Effector memory CD8-positive, alpha-beta T cell (primary cell): ENCODE measurements around the gene ANO10.
"Not testable (repeated sequence)": the region's sequence is repeated elsewhere in the genome, so short reads cannot be mapped to it uniquely, and the experiment has no call there.

Experiments
- ATAC-seq: fragments of 150-1000 bp; cut with Tn5 transposase; replicated peaks from 2 replicates; pipeline ENCODE4 v1.10.0; 2021; ENCODE audit warnings: mild to moderate bottlenecking, moderate library complexity
- DNase-seq, 3 experiments: peaks; one replicate each; pipeline ENCODE4 v3.0.0; 2021
- H3K27ac Mint-ChIP-seq, 2 donors: one replicate each; pipeline ENCODE4 v1.8.0; 2022; ENCODE audit warnings: mild to moderate bottlenecking in 2 of 2, mixed read lengths in 2 of 2, moderate library complexity in 2 of 2
- H3K27me3 Mint-ChIP-seq, 2 donors: one replicate each; pipeline ENCODE4 v1.8.0; 2022; ENCODE audit warnings: mixed read lengths in 2 of 2
- H3K36me3 Mint-ChIP-seq: one replicate; pipeline ENCODE4 v1.8.0; 2022; ENCODE audit warnings: mild to moderate bottlenecking, moderate library complexity, mixed read lengths; ENCODE audit not compliant: insufficient read depth
- H3K4me1 Mint-ChIP-seq, 2 donors: one replicate each; pipeline ENCODE4 v1.8.0; 2022; ENCODE audit warnings: low read depth in 2 of 2, mixed read lengths in 2 of 2
- H3K4me3 Mint-ChIP-seq, 2 donors: one replicate each; pipeline ENCODE4 v1.8.0; 2022; ENCODE audit warnings: mild to moderate bottlenecking in 2 of 2, mixed read lengths in 2 of 2, moderate library complexity in 2 of 2
- H3K9me3 Mint-ChIP-seq, 2 donors: one replicate each; pipeline ENCODE4 v1.8.0; 2022; ENCODE audit warnings: mixed read lengths in 2 of 2
- total RNA-seq, 9 experiments: gene quantifications; one replicate each; lab custom pipeline; 2026; lab: John Stamatoyannopoulos, UW

ANO10 gene, protein sequence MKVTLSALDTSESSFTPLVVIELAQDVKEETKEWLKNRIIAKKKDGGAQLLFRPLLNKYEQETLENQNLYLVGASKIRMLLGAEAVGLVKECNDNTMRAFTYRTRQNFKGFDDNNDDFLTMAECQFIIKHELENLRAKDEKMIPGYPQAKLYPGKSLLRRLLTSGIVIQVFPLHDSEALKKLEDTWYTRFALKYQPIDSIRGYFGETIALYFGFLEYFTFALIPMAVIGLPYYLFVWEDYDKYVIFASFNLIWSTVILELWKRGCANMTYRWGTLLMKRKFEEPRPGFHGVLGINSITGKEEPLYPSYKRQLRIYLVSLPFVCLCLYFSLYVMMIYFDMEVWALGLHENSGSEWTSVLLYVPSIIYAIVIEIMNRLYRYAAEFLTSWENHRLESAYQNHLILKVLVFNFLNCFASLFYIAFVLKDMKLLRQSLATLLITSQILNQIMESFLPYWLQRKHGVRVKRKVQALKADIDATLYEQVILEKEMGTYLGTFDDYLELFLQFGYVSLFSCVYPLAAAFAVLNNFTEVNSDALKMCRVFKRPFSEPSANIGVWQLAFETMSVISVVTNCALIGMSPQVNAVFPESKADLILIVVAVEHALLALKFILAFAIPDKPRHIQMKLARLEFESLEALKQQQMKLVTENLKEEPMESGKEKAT
- total RNA-seq: 6.7 to 15.2 (median 8.7) reads per million in 9 experiments

DNA sequence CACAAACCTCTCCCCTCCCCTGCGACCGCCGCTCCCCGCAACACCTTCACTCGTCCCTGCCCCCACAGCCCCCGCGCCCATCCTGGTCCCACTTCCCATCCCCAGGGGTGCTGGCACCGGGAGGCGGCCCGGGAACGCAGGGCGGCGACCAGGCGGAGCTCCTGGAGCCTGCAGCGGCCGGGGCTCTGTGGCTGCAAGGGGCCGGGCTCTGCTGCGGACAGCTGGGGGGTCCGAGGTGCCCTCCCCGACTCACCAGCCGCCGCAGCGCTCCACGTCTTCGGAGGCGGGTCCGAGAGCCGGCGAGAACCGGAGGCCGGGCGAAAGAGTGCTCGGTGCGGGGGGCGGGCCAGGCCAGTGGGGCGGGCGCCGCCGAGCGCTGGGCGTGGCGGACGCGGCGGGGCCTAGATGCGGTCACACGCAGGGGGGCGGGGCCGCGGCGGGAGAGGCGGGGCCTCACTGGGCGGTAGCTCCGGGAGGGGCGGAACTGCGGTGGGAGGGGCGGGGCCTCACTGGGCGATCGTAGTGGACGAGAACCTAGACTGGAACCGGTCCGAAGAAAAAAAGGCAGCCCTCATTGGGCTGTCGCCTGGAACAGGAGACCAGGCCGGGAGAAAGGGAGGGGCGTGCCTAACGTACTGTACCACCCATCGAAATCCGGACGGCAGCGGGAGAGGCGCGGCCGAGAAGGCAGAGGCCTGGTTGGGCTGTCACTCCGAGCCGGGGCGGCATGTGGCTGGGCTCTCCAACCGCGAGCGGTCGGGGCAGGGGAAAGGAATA, at the start of gene ANO10:
ANO10 (minus strand) TSS at position 356 of the 777 bp plus-strand sequence. CDS start 16,159 bp downstream, outside the sequence.
- ATAC-seq: peak; percentile 89
- Mint-ChIP-seq H3K27me3 (no peaks in the 10 kb centered on the region), H3K4me3 (peak within 1 kb of the TSS; percentile 83 to 90), H3K9me3 (no peaks in the 10 kb centered on the region), H3K36me3 (peaks cover 9% of the 10 kb centered on the region), H3K27ac (peak within 1 kb of the TSS; percentile 84 to 91), H3K4me1 (peaks cover 12 to 23% of the 10 kb centered on the region in 2 donors)
- peak; percentile 92 to 94 (median 93) for DNase-seq

DNA sequence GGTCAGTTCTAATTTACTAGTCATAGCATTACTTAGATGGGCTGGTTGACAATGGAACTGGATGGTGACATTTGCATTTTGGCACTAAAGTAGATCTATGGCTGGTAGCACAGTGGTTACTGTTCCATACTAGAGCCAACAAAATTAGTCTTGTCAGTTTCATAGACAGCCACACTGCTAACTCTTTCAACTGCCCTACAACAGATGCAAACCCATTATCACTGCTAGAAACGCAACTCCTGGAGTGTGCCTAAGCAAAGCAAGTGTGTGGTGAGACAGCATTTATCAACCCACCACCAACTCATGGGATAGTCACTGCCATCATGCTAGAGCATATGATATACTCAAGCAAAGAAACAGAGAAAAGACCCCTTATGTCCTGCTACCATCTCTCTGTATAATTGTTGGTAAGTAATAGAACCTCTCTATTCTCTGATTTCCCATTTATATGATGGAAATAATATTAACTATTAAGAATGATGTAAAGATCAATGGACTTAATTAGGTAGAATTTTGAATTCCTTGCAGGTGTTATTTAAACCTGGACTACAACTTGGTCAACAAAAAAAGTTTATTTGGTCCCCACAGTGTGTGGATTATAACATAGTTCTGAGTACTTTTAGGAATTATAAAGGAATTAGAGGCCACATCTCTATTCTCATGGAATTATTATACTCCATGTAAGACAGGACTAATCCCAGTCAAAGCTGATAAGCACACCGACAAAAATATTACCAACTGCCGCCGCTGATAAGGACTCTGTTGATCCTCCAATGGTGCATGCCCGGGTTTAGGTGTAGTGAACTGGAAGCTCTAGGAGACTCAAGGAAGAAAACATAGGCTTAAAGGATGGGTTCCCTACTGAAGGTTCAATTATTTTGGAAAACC, 49.1 kb upstream of the ANO10 start:
- Mint-ChIP-seq H3K4me1 (no peaks in the 10 kb centered on the region), H3K27me3 (peaks cover 33 to 51% of the 10 kb centered on the region in 2 donors), H3K27ac (no peak overlapping the region), H3K36me3 (no peaks in the 10 kb centered on the region), H3K4me3 (no peak overlapping the region), H3K9me3 (no peaks in the 10 kb centered on the region)
- ATAC-seq (no peak), DNase-seq (no peak)

DNA sequence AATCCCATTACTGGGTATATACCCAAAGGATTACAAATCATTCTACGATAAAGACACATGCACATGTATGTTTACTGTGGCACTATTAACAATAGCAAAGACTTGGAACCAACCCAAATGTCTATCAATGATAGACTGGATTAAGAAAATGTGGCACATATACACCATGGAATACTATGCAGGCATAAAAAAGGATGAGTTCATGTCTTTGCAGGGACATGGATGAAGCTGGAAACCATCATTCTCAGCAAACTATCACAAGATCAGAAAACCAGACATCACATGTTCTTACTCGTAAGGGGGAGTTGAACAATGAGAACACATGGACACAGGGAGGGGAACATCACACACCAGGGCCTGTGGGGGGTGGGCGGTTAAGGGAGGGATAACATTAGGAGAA, 43.2 kb upstream of the ANO10 start:
- H3K4me3 Mint-ChIP-seq, H3K27ac Mint-ChIP-seq, H3K4me1 Mint-ChIP-seq, DNase-seq, H3K36me3 Mint-ChIP-seq, H3K9me3 Mint-ChIP-seq, ATAC-seq: not testable (repeated sequence)
- peaks cover 43 to 47% of the 10 kb centered on the region in 2 donors for H3K27me3 Mint-ChIP-seq

DNA sequence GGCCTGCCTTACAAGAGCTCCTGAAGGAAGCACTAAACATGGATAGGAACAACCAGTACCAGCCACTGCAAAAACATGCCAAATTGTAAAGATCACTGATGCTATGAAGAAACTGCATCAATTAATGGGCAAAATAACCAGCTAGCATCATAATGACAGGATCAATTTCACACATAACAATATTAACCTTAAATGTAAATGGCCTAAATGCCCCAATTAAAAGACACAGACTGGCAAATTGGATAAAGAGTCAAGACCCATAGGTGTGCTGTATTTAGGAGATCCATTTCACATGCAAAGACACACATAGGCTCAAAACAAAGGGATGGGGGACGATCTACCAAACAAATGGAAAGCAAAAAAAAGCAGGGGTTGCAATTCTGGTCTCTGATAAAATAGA, 39.6 kb upstream of the ANO10 start:
- peaks cover 32 to 33% of the 10 kb centered on the region in 2 donors for H3K27me3 Mint-ChIP-seq
- not testable (repeated sequence) for H3K9me3 Mint-ChIP-seq, H3K4me1 Mint-ChIP-seq, DNase-seq, H3K27ac Mint-ChIP-seq, H3K36me3 Mint-ChIP-seq, H3K4me3 Mint-ChIP-seq, ATAC-seq

DNA sequence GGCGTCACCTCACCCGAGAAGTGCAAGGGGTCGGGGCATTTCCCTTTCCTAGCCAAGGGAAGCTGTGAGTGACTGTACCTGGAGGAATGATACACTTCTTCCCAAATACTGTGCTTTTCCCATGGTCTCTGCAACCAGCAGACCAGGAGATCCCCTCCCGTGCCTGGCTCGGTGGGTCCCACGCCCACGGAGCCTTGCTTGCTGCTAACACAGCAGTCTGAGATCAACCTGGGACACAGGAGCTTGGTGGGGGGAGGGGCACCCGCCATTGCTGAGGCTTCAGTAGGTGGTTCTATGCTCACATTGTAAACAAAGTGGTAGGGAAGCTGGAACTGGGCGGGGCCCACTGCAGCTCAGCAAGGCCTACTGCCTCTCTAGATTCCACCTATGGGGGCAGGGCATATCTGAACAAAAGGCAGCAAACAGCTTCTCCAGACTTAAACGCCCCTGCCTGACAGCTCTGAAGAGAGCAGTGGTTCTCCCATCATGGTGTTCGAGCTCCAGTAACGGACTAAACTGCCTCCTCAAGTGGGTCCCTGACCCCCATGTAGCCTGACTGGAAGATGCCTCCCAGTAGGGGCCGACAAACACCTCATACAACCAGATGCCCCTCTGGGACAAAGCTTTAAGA, 37.6 kb upstream of the ANO10 start:
- Mint-ChIP-seq H3K27ac (no peak overlapping the region), H3K27me3 (peaks cover 24 to 25% of the 10 kb centered on the region in 2 donors), H3K4me3 (no peak overlapping the region), H3K36me3 (no peaks in the 10 kb centered on the region), H3K4me1 (no peaks in the 10 kb centered on the region), H3K9me3 (no peaks in the 10 kb centered on the region)
- ATAC-seq (no peak), DNase-seq (no peak)

DNA sequence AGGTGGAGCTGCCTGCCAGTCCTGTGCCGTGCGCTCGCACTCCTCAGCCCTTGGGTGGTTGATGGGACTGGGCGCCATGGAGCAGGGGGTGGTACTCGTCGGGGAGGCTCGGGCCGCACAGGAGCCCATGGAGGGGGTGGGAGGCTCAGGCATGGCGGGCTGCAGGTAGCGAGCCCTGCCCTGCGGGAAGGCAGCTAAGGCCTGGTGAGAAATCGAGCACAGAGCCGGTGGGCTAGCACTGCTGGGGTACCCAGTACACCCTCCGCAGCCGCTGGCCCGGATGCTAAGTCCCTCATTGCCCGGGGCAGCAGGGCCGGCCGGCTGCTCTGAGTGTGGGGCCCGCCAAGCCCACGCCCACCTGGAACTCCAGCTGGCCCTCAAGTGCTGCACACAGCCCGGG, 34.6 kb upstream of the ANO10 start:
- H3K36me3 Mint-ChIP-seq, ATAC-seq: not testable (repeated sequence)

DNA sequence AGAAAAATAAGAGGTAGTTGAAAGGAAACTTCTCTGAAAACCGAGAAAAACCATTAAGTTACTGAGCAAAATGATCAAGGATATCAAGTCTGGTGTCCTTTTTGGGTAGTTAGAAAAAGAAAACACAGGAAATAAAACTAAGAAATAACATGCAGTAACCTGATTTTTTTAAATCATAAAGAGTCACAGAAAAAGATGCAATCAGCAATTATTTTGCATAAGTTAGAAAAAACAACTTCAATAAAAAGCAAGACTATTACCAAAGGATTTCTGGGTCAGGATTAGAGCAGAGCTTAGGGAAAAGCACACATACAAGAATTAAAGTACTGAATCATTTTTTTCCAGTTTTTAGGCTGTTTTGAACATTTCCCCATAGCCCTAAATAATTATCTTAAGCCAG, 28.5 kb upstream of the ANO10 start:
- Mint-ChIP-seq H3K27me3 (peaks cover 24 to 32% of the 10 kb centered on the region in 2 donors), H3K27ac (no peak overlapping the region), H3K9me3 (no peaks in the 10 kb centered on the region), H3K36me3 (no peaks in the 10 kb centered on the region), H3K4me1 (no peaks in the 10 kb centered on the region), H3K4me3 (no peak overlapping the region)
- ATAC-seq (no peak), DNase-seq (no peak)

More for the DNA sequence above, 34.6 kb upstream of the ANO10 start:
- not testable (repeated sequence) for H3K27ac Mint-ChIP-seq, H3K4me1 Mint-ChIP-seq, H3K4me3 Mint-ChIP-seq, DNase-seq, H3K9me3 Mint-ChIP-seq
- H3K27me3 Mint-ChIP-seq: peaks cover 11 to 14% of the 10 kb centered on the region in 2 donors

DNA sequence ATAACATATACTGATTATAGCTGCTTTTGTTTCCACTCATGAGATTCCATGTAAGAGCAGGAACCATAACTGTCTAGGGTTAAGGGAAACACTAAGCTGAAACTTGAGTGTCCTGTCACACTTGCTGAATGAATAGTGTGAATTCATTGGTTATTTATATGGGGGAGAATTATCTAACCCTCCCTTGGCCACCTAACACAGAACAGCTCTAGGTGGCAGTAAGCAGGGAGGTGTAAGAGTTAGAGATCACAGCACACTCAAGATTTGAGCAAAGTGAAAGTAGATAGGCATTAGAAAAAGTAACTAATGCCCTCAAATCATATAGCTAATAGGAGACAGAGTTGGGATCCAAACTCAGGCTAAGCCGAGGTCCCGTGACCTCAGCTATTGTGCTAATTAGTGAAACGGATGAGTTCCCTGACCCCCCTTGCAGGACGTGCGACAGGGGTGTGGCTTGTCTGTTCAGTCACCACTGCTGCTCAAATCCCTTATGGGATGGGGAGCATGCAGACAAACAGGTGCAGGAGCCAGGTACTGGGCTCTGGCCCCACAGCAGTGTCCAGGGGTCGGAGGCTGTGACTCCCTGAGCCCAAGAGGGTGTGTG, 27.7 kb upstream of the ANO10 start:
- Mint-ChIP-seq H3K4me1 (no peaks in the 10 kb centered on the region), H3K9me3 (no peaks in the 10 kb centered on the region), H3K27ac (no peak overlapping the region), H3K4me3 (peak overlapping the region in 1 of 2 donors; percentile 8), H3K36me3 (no peaks in the 10 kb centered on the region), H3K27me3 (peaks cover 29 to 38% of the 10 kb centered on the region in 2 donors)
- DNase-seq (no peak), ATAC-seq (no peak)

DNA sequence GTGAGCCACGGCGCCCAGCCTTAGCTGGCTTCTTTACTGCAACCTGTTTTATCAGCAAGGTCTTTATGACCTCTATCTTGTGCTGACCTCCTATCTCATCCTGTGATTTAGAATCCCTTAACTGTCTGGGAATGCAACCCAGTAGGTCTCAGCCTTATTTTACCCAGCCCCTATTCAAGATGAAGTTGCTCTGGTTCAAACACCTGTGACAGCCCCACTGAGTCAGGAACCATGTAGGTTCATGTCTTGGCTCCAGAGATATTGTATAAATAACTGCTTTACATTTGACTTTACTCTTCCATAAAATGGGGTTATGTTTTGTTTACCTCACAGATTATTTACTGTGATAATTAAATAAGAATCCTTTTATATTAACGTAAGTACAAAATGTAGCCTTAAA, 27.1 kb upstream of the ANO10 start:
- Mint-ChIP-seq H3K9me3 (no peaks in the 10 kb centered on the region), H3K27me3 (peaks cover 30 to 44% of the 10 kb centered on the region in 2 donors), H3K4me3 (no peak overlapping the region), H3K36me3 (no peaks in the 10 kb centered on the region), H3K4me1 (no peaks in the 10 kb centered on the region), H3K27ac (no peak overlapping the region)
- DNase-seq (no peak), ATAC-seq (no peak)

DNA sequence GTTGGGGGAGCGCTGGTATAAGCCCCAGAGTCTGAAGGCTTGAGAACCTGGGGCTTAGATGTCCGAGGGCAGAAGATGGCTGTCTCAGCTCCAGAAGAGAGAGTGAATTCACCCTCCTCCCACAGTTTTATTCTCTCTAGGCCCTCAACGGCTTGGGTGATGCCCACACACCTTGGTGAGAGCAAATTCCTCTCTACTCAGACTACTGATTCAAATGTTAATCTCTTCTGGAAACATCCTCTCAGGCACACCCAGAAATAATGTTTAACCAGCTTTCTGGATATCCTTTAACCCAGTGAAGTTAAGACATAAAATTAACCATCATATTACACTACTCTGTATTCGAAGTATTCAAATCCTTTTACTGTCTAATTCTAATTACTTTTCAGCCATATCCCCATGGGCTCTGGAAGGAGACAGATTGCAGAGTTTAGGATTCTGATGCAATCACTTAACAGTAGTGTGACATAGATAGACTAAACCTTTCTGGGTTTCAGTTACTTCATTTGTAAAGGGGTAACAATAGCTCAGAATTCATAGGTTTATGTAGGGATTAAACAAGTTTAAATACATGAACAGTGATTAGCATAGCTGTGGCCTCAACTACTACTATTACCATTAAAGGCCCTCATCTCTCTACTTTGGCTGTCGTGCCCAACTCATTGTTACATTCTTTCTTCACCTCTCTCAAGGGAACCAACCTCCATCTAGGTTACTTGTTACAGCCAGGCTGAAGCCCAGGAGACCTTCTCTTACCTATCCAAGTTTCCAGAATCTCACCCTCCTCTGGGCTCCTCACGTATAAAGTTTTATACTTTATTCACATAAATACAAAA, 25.7 kb upstream of the ANO10 start:
- Mint-ChIP-seq H3K4me1 (no peaks in the 10 kb centered on the region), H3K36me3 (no peaks in the 10 kb centered on the region), H3K27me3 (peaks cover 30 to 49% of the 10 kb centered on the region in 2 donors), H3K4me3 (no peak overlapping the region), H3K9me3 (no peaks in the 10 kb centered on the region), H3K27ac (no peak overlapping the region)
- DNase-seq: no peak
- ATAC-seq: no peak

DNA sequence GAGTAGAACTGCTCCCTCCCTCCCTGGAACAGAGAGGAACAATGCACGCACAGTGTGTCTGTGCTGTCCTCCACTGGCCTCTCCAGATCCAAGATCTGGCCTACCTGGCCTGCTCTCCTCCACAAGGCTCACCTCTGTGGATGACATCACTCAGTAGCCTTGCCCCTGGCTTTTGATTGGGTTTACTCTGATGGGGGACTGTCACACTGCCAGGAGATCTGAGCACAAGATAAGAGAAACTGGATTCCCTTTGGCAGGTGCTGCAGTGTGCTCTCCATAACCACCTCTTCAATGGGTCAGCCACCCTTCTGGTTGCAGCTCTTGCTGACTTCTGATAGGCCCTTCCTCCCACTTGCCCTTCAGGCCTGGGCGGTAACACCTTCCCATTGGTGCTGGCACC, 22.6 kb upstream of the ANO10 start:
- no peak overlapping the region for H3K27ac Mint-ChIP-seq

More for the DNA sequence above, 22.6 kb upstream of the ANO10 start:
- no peaks in the 10 kb centered on the region for H3K4me1 Mint-ChIP-seq
- ATAC-seq: no peak
- no peak overlapping the region for H3K4me3 Mint-ChIP-seq
- no peak for DNase-seq
- no peaks in the 10 kb centered on the region for H3K36me3 Mint-ChIP-seq
- peaks cover 19 to 45% of the 10 kb centered on the region in 2 donors for H3K27me3 Mint-ChIP-seq
- H3K9me3 Mint-ChIP-seq: no peaks in the 10 kb centered on the region
